Ovary (tissue), 9 donors: ENCODE results near the gene TRAM2. TPM values are rescaled to one million over a fixed set of nuclear protein-coding genes. Genes with fewer than 3 reads are reported as not detected.

Experiments used
- DNase-seq, 5 donors: peaks; one replicate each; pipeline ENCODE4 v3.0.0-alpha.2; 2019 to 2020
- H3K27ac ChIP-seq, 2 donors: fragments of 200-600 bp; one replicate each; pipeline versions ENCODE4 v1.5.1 to v1.8.0; 2019 to 2022
- H3K27me3 ChIP-seq: fragments of 200-600 bp; one replicate; pipeline ENCODE4 v1.8.0; 2022
- H3K36me3 ChIP-seq: fragments of 200-600 bp; sonication (generic); one replicate; pipeline ENCODE4 v1.5.1; 2019
- H3K4me1 ChIP-seq: one replicate; pipeline ENCODE4 v1.8.1; 2013; ENCODE audit warnings: mild to moderate bottlenecking, moderate library complexity; ENCODE audit not compliant: insufficient read depth
- H3K4me3 ChIP-seq: fragments of 200-600 bp; sonication (generic); one replicate; pipeline ENCODE4 v1.5.1; 2017
- H3K9me3 ChIP-seq, 2 donors: fragments of 200-600 bp in 1 of 2; sonication (generic) in 1 of 2; one replicate each; pipeline versions ENCODE4 v1.5.1 to v1.8.1; 2013 to 2019; ENCODE audit warnings: mild to moderate bottlenecking in 1 of 2, moderate library complexity in 1 of 2
- EP300 ChIP-seq: sonication (generic); formaldehyde crosslinking; IDR thresholded peaks from one replicate; pipeline ENCODE4 v1.6.1; 2017; ENCODE audit warnings: antibody characterized with exemption
- POLR2A ChIP-seq: fragments of 450-650 bp; IDR thresholded peaks from one replicate; pipeline ENCODE4 v1.6.1; 2017; ENCODE audit warnings: antibody characterized with exemption, mild to moderate bottlenecking, moderate library complexity
- WGBS, 3 donors: extraction: QIAGEN DNeasy Blood & Tissue Kit in 1 of 3; methylation state at CpG; one replicate each; pipeline versions ENCODE4 v1.1.5 to v1.1.7; 2013 to 2017; 5-methylcytosine and 5-hydroxymethylcytosine counted together
- intact Hi-C, 4 donors: fragments of 100-400 bp; cut with DNase I; formaldehyde crosslinking; loops; one replicate each; pipeline versions ENCODE4 v1.11.0 to v1.15.1; 2022 to 2023
- polyA plus RNA-seq, 2 donors: library from polyadenylated mRNA; stranded (reverse); fragments of 200-250 nt in 1 of 2; fragments of 350-450 nt in 1 of 2; fragmentation: Illumina TruSeq in 1 of 2; extraction: RNeasy Lipid Tissue Mini Kit (QIAGEN cat#74804) in 1 of 2; gene quantifications; one replicate each; pipeline ENCODE4 v1.2.3, GENCODE V29; 2013 to 2014
- total RNA-seq, 7 donors: library from RNA; depleted of rRNA in 2 of 7; stranded (reverse); fragments of >200 nt in 2 of 7; fragmentation: NEBNext Ultra II Directional in 3 of 7; extraction: Animal tissue kit (Norgen Biotek cat#: 25700) in 3 of 7; gene quantifications; one replicate each; pipeline versions ENCODE4 v1.1.0 to v1.2.4, GENCODE V29; 2016 to 2023
- TF ChIP-seq, protein P1 (sequence below), 3 donors: fragments of 450-650 bp in 2 of 3; fragments of 200-600 bp in 1 of 3; IDR thresholded peaks; one replicate each; pipeline versions ENCODE4 v1.5.1 to v1.8.0; 2016 to 2022; ENCODE audit warnings: antibody characterized with exemption in 3 of 3, mild to moderate bottlenecking in 1 of 3
- donor health status: DM: no; HTN: no; CAD: no; lungs with moderate emphysema.
- donor health status: DM: no; HTN: no; CAD: no.
- donor health status: Bipolar disorder and iron deficiency.
- donor health status: DM: yes; HTN: yes; CAD: no.
- donor health status: DM: no; HTN: no; CAD: no.
- donor health status: DM: yes; HTN: yes; CAD: no.

Gene TRAM2
- total and polyA plus RNA-seq, 9 donors = 7.7 to 36.9 (median 22.0) TPM

GRCh38 chr6:52537001-52537753, 39.7 kb downstream of the TRAM2 start:
- H3K4me1 ChIP-seq = peaks cover 24% of the 10 kb centered on the region
- no peaks in the 10 kb centered on the region for H3K9me3 ChIP-seq
- 74 to 80% (median 79%) methylated on average over 8 of the region's 8 CpGs for WGBS, 3 donors
- DNase-seq = no peak
- H3K27ac ChIP-seq = no peak overlapping the region
- TF ChIP-seq, protein P1, sequence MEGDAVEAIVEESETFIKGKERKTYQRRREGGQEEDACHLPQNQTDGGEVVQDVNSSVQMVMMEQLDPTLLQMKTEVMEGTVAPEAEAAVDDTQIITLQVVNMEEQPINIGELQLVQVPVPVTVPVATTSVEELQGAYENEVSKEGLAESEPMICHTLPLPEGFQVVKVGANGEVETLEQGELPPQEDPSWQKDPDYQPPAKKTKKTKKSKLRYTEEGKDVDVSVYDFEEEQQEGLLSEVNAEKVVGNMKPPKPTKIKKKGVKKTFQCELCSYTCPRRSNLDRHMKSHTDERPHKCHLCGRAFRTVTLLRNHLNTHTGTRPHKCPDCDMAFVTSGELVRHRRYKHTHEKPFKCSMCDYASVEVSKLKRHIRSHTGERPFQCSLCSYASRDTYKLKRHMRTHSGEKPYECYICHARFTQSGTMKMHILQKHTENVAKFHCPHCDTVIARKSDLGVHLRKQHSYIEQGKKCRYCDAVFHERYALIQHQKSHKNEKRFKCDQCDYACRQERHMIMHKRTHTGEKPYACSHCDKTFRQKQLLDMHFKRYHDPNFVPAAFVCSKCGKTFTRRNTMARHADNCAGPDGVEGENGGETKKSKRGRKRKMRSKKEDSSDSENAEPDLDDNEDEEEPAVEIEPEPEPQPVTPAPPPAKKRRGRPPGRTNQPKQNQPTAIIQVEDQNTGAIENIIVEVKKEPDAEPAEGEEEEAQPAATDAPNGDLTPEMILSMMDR (IDR thresholded peaks at IDR 0.05) = no peak
- no peak for TF ChIP-seq EP300
- TF ChIP-seq POLR2A = no peak
- intact Hi-C loops = no loop called here
- H3K4me3 ChIP-seq = no peak overlapping the region
- no peaks in the 10 kb centered on the region for H3K36me3 ChIP-seq
- no peaks in the 10 kb centered on the region for H3K27me3 ChIP-seq

DNA sequence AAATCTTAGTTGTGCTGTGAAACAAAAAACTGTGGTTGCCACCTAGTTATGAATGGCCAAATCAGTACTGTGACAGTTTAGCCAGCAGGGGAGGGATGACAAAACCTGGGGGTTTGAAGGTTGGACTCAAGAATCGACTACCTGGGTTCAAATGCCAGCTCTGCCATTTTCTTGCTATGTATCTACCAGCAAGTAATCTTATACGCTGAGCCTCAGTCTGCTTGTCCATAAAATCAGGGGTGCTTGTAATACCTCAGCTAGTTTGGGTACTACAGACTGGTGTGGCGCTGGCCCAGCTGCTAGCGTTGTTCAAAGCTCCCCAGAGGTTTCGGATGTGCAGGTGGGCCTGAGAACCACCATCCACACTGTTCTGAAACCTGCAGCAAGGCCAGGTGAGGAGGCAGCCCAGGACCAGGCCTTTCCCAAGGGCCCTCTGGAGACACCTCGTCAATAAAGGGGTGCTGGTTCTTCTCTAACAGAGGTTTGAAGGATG, 40.4 kb downstream of the TRAM2 start:
- no peak overlapping the region for H3K27ac ChIP-seq
- no peak overlapping the region for H3K4me3 ChIP-seq
- no peaks in the 10 kb centered on the region for H3K27me3 ChIP-seq
- H3K4me1 ChIP-seq = peaks cover 25% of the 10 kb centered on the region
- WGBS, 3 donors = 91 to 94% (median 94%) methylated on average over 6 of the region's 6 CpGs
- no peak for DNase-seq
- no peaks in the 10 kb centered on the region for H3K36me3 ChIP-seq
- no peaks in the 10 kb centered on the region for H3K9me3 ChIP-seq
- TF ChIP-seq, protein P1 (IDR thresholded peaks at IDR 0.05) = no peak
- TF ChIP-seq EP300 (no peak), POLR2A (no peak)
- intact Hi-C loops = no loop called here

DNA sequence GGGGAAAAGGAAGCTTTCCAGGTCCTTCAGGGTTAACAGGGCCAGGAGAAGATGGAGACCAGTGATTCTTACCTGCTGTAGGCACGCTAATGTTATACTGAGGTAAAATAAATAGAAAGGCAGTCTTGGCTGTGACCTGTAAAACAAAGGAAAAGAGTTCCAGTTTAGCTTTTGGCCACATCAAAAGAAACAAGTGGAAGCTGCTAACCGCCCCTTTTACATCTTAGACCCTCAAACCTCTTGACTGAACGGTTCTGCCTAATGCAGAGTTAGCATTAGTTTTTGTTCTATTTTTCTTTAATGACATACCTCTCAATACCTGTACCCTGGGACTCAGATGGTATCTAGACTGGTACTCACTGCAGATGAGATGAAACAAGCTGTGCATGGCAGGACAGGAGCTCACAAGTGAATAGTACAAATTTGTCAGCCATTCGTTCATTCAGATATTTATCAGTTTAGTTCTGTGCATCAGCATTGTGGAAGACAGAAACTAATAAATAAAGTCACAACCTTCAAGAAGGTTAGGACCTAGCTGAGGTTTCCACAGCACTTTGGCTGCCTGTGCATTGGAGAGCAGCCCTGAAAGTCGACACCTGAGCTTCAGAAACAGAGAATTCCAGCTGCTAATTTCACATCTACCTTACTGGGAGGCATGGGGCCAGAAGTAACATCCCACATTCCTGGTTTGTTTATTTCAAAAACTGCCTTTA, 41.0 kb downstream of the TRAM2 start:
- no peaks in the 10 kb centered on the region for H3K9me3 ChIP-seq
- 86 to 93% (median 86%) methylated on average over 5 of the region's 5 CpGs for WGBS, 3 donors
- TF ChIP-seq EP300 (no peak), POLR2A (no peak)
- TF ChIP-seq, protein P1 (IDR thresholded peaks at IDR 0.05) = no peak
- intact Hi-C loops = no loop called here
- peaks cover 22% of the 10 kb centered on the region for H3K4me1 ChIP-seq
- no peak for DNase-seq
- no peak overlapping the region for H3K27ac ChIP-seq
- no peak overlapping the region for H3K4me3 ChIP-seq
- H3K27me3 ChIP-seq = no peaks in the 10 kb centered on the region
- no peaks in the 10 kb centered on the region for H3K36me3 ChIP-seq

DNA sequence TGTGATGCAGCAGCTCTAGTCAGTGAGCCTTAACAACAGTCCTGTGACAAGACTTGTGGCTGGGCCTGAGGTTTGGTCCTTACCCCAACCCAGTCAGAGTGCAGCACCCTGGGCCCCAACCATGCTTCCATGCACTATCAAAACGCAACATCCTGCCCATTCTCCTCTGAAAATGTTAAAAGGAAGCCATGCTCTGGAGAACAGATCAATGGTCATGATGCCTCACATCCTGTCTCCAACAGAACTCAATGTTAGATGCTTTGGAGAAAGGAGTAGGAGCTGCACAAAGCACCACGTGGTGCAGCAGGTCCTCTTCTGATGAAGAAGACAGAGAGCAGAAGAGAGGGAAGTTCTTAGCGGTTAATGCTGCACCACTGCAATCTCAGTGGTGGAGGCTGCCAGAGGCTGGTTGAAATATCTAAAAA, 41.9 kb downstream of the TRAM2 start:
- WGBS, 3 donors = 84 to 98% (median 90%) methylated on average over 3 of the region's 3 CpGs
- intact Hi-C loops = no loop called here

DNA sequence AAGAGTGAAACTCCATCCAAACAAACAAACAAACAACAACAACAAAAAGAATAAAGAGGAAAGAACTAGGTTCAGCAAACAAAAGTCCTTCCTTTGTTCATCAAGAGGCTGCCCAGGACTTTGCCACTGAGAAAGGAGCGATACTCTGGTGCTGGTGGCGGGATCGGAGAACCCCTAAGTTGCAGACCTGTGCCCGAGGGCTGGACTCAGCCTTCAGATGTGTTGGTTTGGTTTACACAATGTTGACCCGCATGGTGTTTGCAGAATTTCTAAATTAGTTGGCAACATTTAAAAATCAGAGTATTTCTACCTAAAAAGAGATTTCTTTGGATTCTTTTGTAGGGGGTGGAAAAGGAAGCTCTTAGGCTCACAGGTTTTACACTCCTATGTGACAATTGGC, 42.5 kb downstream of the TRAM2 start:
- TF ChIP-seq POLR2A (no peak), EP300 (no peak)
- TF ChIP-seq, protein P1 (IDR thresholded peaks at IDR 0.05) = no peak
- no peaks in the 10 kb centered on the region for H3K36me3 ChIP-seq
- no peaks in the 10 kb centered on the region for H3K9me3 ChIP-seq
- H3K4me1 ChIP-seq = peaks cover 16% of the 10 kb centered on the region
- WGBS, 3 donors = 95 to 100% (median 97%) methylated on average over 5 of the region's 5 CpGs
- H3K27ac ChIP-seq = no peak overlapping the region
- DNase-seq = no peak
- intact Hi-C loops = no loop called here
- no peak overlapping the region for H3K4me3 ChIP-seq
- H3K27me3 ChIP-seq = no peaks in the 10 kb centered on the region

More for the DNA sequence above, 41.9 kb downstream of the TRAM2 start:
- Histone ChIP-seq H3K9me3 (no peaks in the 10 kb centered on the region), H3K27ac (no peak overlapping the region), H3K4me1 (peaks cover 19% of the 10 kb centered on the region), H3K4me3 (no peak overlapping the region), H3K27me3 (no peaks in the 10 kb centered on the region), H3K36me3 (no peaks in the 10 kb centered on the region)
- TF ChIP-seq POLR2A = no peak
- no peak for DNase-seq
